ENCODE results near the gene CLCA2. TPM values are rescaled to one million over a fixed set of nuclear protein-coding genes. Genes with fewer than 3 reads are reported as not detected.
A peak's percentile ranks its signal among the peaks of the same experiment; 100 is the strongest.

Gene CLCA2
- total and polyA plus RNA-seq, 10 donors: 0.02 to 0.06 TPM; not detected in 8

DNA sequence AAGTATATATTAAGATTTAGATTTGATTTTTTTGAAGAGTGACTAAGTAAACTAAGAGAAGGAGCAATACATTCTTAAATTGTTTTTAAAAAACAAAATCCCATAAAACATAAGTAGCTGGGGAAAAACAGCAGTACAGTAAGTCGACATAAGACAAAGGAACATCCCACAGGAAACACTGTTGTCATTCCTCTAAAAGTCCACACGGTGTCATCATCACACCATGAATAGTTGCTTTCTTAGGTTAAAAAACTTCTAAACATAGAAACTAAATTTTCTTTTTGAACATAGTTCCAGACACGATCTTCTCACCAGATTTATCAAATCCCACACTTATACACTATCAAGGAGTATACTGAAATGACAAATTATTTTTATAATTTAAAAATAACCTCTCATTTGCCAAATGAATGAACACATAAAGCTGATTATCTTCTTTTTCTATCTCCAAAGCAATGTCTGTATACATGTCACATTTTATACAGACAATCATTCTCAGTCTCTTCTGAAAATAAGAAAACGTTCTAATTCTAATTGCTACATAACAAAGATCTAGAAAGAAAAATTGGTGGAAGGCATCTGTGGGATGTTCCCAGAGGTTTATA is 43.6 kb upstream of the CLCA2 start:
- TF ChIP-seq, protein P1, sequence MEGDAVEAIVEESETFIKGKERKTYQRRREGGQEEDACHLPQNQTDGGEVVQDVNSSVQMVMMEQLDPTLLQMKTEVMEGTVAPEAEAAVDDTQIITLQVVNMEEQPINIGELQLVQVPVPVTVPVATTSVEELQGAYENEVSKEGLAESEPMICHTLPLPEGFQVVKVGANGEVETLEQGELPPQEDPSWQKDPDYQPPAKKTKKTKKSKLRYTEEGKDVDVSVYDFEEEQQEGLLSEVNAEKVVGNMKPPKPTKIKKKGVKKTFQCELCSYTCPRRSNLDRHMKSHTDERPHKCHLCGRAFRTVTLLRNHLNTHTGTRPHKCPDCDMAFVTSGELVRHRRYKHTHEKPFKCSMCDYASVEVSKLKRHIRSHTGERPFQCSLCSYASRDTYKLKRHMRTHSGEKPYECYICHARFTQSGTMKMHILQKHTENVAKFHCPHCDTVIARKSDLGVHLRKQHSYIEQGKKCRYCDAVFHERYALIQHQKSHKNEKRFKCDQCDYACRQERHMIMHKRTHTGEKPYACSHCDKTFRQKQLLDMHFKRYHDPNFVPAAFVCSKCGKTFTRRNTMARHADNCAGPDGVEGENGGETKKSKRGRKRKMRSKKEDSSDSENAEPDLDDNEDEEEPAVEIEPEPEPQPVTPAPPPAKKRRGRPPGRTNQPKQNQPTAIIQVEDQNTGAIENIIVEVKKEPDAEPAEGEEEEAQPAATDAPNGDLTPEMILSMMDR (IDR thresholded peaks at IDR 0.05 in 8 of 11, conservative IDR thresholded peaks at IDR 0.05 in 3 of 11): peak; percentile 72 to 90 (median 87)
- TF ChIP-seq POLR2A (IDR thresholded peaks at IDR 0.05): no peak
- intact Hi-C loops (cut with DNase I; ENCODE audit: low total_unique reads): no loop called here
- no peaks in the 10 kb centered on the region for H3K27me3 ChIP-seq (replicated peaks in 1 of 7)
- DNase-seq: no peak
- peaks cover 0 to 38% (median 12%) of the 10 kb centered on the region in 6 donors for H3K36me3 ChIP-seq
- H3K4me3 ChIP-seq: peak overlapping the region in 4 of 8 donors; percentile 1 to 32 (median 8)
- H3K27ac ChIP-seq: peak overlapping the region in 1 of 8 donors; percentile 65
- peaks cover 4 to 55% (median 22%) of the 10 kb centered on the region in 6 donors for H3K4me1 ChIP-seq
- 7 to 13% (median 10%) methylated on average over 4 of the region's 4 CpGs for WGBS, 5 donors
- H3K9me3 ChIP-seq: peaks cover 0 to 15% (median 10%) of the 10 kb centered on the region in 8 donors

DNA sequence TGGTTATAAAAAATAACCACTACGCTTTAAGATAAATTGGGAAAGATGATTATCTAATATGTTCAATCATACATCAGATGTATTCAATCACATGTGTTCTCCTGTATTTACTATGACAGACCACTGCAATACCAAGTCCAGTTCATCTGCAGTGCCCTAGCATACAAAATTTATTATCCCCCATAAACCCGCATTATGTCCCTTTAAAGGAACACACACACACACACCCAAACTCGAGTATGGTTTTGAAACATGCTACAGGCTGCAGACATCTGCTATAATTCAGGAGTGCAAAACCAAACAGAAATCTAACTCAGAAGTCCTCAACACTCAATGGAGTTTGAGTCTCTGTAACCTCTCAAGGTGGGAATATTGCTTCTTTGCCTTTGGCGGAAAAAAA is 42.7 kb upstream of the CLCA2 start:
- Histone ChIP-seq H3K9me3 (peaks cover 0 to 15% (median 10%) of the 10 kb centered on the region in 8 donors), H3K27ac (peak overlapping the region in 2 of 8 donors; percentile 65 to 69), H3K36me3 (peaks cover 0 to 29% (median 9%) of the 10 kb centered on the region in 6 donors), H3K4me3 (peak overlapping the region in 4 of 8 donors; percentile 6 to 34 (median 20)), H3K27me3 (replicated peaks in 1 of 7) (no peaks in the 10 kb centered on the region), H3K4me1 (peaks cover 4 to 58% (median 22%) of the 10 kb centered on the region in 6 donors)
- TF ChIP-seq POLR2AphosphoS5 (IDR thresholded peaks at IDR 0.05) (no peak), POLR2A (IDR thresholded peaks at IDR 0.05) (no peak)
- TF ChIP-seq, protein P1 (IDR thresholded peaks at IDR 0.05 in 8 of 11, conservative IDR thresholded peaks at IDR 0.05 in 3 of 11): no peak
- 65 to 73% (median 68%) methylated on average over 4 of the region's 4 CpGs for WGBS, 5 donors
- intact Hi-C loops (cut with DNase I; ENCODE audit: low total_unique reads): no loop called here
- DNase-seq: no peak

DNA sequence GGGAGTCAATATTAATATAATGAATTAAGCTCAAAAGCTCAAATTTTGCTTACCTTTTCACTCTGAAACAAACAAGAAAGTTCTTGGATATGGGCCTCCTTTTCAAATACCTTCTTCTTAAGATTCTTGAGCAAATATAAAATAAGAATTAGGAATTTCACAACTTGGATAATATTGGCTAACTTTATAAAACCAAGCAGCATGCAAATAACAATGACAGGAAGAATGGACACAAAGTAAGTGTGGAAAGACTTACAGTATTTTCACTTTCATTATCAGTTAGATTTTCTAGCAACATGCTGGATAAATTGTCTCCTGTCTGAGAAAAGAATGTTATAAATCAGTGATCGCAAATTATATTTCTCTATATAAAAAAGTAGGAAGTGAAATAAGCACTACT is 41.1 kb upstream of the CLCA2 start:
- Histone ChIP-seq H3K9me3 (peaks cover 0 to 4% (median under 1%) of the 10 kb centered on the region in 8 donors), H3K27ac (peak overlapping the region; percentile 7 to 69 (median 58)), H3K4me3 (peak overlapping the region in 7 of 8 donors; percentile 0 to 34 (median 9)), H3K36me3 (peaks cover 0 to 13% (median 2%) of the 10 kb centered on the region in 6 donors), H3K4me1 (peaks cover 4 to 73% (median 22%) of the 10 kb centered on the region in 6 donors), H3K27me3 (replicated peaks in 1 of 7) (no peaks in the 10 kb centered on the region)
- TF ChIP-seq POLR2AphosphoS5 (IDR thresholded peaks at IDR 0.05) (no peak), POLR2A (IDR thresholded peaks at IDR 0.05) (no peak)
- TF ChIP-seq, protein P1 (IDR thresholded peaks at IDR 0.05 in 8 of 11, conservative IDR thresholded peaks at IDR 0.05 in 3 of 11): no peak
- no peak for DNase-seq
- intact Hi-C loops (cut with DNase I; ENCODE audit: low total_unique reads): no loop called here
- WGBS, 5 donors: 12 to 15% (median 12%) methylated on average over 1 of the region's 1 CpG

DNA sequence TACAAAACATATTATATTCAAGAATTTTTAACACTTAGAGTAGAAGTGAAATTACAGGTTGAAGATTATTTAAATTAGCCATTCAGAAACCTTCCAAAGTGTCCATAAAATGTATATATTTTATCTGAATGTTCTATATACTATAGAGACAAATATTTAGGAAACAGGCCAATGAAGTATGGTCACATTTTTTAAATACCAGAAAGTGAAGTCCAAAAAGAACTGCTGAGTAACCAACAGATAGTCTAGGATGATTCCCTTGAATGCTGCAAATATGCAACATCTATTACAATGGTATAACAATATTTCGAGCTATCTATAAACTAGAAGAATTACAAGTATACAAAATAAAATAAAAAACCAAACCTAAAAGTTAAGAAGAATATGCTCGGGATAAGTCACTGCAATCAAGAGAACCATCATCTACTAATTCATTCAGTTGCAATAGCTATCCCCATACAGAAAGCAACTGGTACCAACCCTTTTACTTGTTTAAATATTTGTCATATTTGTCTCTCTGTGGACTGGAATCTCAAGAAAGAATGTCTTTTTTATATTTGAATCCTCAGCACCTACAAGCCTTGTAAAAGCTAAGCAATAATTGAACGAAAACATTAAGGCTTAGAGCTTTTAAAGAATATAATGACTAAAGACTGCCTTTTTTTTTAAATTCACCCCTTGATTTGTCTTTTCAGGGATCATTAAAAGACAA is 35.9 kb upstream of the CLCA2 start:
- Histone ChIP-seq H3K4me1 (peaks cover 0 to 88% (median 37%) of the 10 kb centered on the region in 6 donors), H3K36me3 (no peaks in the 10 kb centered on the region), H3K27me3 (replicated peaks in 1 of 7) (no peaks in the 10 kb centered on the region), H3K9me3 (no peaks in the 10 kb centered on the region), H3K4me3 (no peak overlapping the region), H3K27ac (peak overlapping the region in 6 of 8 donors; percentile 33 to 80 (median 74))
- no peak for TF ChIP-seq POLR2A (IDR thresholded peaks at IDR 0.05)
- TF ChIP-seq, protein P1 (IDR thresholded peaks at IDR 0.05 in 8 of 11, conservative IDR thresholded peaks at IDR 0.05 in 3 of 11): no peak
- no peak for TF ChIP-seq POLR2AphosphoS5 (IDR thresholded peaks at IDR 0.05)
- no peak for DNase-seq
- 91 to 98% (median 94%) methylated on average over 3 of the region's 3 CpGs for WGBS, 5 donors
- intact Hi-C loops (cut with DNase I; ENCODE audit: low total_unique reads): no loop called here
